SW 1271 (cell line): ENCODE results near the gene ARPC3.
"Not testable (repeated sequence)": the region's sequence is repeated elsewhere in the genome, so short reads cannot be mapped to it uniquely, and the experiment has no call there.

Source experiments
- DNase-seq, 2 experiments: peaks; one replicate each; lab custom pipeline; 2025; lab: John Stamatoyannopoulos, UW

Gene ARPC3

DNA sequence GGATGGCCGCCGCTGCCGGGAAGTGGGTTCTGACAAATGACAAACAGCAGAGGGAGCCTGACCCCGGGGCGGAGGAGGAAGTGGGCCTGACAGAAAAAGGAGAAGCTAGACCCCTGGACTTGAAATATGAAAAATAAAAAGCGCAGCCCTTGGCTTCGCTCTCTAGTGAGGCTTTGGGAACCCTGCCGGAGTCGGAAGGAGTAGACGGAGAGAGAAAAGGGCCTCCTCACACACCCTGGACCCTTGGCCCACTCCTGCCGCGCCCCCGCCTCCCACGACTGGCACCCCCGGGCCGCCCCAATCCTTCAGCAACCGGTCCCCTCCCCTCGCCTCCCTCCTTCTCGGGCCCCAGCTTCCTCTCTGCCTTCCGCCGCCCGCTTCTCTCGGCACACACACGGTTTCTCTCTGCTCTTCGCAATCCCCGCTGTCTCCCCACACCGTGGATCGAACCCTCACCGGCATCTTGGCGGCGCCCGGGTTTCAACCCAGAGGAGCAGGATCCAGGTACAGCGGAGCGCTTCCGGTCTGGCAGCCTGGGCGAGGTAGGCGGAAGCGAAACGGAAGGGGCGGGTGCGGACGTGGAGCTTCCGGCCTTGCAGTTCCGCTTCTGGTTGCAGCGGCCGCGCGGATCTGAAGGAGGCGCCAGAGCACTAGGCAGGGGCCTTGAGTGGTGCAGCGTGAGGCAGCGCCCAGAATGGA is at the start of gene ARPC3:
Gene ARPC3, minus strand, starts transcription at position 539 of the 699 bp plus-strand sequence. Its CDS starts 77 bp downstream, at position 462.
- DNase-seq = peak; percentile 81 to 93

DNA sequence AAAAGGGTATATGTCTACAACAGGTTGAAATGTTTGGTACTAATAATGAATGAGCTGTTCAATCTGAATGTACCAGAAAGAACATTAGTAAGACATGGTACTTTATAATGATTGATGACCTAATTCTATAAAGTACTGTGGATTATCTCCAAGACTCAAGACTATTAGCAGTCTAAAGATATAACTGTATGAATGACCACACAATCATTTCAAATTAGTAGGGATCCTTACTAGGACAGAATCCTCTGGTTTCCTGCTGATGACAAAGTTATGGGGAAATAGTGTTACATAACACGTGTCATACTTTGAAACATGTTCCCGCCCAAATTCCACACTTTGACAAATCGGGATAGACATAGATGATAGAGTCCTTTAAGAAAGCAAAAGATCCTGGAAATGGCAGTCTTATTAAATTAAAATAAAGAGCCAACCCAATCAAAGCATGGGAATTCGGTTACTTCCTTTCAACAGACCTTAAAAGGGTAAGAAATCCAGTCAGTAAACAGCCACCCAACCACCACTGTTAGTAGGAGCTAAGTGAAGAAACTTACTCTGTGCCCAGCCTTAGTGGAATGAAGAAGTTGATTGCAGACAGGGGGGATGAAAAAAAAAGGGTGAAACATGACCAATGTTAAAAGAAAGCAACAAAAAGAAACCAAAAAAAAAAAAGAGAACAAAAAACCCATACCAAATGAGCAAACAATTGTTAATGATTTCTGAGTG is 49.0 kb upstream of the ARPC3 start:
- DNase-seq = peak in 1 of 2 experiments; percentile 54

DNA sequence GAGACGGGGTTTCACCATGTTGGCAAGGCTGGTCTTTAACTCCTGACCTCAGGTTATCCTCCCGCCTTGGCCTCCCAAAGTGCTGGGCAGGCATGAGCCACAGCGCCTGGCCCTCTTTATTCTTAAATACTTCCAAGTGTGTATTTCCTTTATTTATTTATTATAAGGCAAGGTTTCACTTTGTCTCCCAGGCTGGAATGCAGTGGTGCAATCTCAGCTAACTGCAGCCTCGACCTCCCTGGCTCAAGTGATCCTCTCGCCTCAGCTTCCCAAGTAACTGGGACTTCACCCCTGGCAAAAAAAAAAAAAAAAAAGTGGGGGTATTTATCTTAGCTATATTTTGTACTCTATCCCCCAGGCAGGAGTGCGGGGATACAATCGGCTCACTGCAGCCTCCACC is 25.3 kb upstream of the ARPC3 start:
- no peak for DNase-seq

DNA sequence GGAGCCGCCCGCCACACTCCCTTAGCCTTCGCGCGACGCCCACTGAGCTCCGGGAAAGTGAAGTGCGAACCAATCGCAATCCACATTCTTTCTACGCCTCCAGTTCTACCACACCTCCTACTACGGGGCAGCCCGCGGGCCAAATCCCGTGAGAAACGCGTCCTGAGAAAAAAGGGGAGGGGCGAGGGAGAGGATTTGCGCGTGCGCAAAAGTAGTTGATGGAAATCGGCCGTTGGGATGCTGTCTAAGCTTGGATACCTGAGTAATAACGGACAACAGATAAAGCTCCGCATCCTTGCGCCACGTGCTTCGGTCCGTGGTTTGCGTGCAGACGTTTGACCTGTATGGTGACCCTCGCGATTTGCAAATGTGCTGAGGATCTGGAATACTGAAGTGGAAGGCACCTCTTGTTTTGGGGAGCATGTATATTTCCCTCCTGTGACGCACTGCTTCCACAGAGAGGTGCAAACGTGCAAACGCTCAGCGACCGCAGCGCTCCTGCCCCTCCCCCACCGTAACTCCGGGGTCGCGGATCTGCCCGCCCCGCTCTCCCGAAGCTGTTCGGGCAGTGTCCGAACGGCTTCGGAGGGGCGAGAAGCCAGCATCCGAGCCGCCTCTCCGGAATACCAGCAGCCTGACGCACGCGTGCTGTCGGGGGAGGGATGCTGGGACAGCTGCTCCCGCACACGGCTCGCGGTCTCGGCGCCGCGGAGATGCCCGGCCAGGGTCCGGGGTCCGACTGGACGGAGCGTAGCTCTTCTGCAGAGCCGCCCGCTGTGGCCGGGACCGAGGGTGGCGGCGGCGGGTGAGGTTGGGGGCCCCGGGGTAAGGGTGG is 18.3 kb upstream of the ARPC3 start, which contains the start of the genes FAM216A and GPN3:
Gene FAM216A, plus strand, starts transcription at position 632 of the 835 bp plus-strand sequence. Its CDS starts 31 bp downstream, at position 663.
Gene GPN3, minus strand, starts transcription at position 44 of the 835 bp plus-strand sequence. CDS start 54 bp downstream, outside the sequence.
- DNase-seq = peak; percentile 96 to 98

DNA sequence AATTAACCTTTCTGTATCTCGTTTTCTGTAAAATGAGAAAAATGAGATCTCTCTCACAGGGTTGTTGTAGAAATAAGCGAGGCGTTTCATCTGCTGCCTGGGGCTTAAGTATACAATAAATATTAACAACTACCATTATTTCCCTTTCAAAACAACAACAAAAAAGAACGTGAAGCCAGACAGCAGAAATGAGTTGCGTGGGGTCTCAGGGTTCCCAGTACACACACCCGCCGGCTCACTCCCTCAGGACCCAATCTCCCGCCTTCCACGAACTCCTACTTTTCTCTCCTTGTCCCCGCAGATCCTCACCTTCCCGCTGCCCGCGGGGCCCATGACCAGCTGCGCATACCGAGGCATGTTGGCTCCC is 17.7 kb upstream of the ARPC3 start:
- DNase-seq = no peak

DNA sequence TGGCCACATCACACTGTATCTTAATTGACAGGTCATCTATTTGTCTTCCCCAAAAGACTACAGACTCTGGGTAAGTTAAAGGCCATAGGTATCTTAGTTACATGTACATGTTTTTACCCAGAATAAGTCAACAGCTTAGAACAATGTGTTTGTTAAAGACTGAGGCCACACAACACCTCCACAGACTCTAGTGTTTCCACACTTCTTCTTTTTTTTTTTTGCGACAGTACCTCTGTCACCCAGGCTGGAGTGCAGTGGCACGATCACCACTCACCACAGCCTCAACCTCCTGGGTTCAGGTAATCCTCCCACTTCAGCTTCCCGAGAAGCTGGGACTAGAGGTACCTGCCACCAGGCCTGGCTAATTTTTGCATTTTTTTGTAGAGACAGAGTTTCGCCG is 16.7 kb upstream of the ARPC3 start:
- no peak for DNase-seq

DNA sequence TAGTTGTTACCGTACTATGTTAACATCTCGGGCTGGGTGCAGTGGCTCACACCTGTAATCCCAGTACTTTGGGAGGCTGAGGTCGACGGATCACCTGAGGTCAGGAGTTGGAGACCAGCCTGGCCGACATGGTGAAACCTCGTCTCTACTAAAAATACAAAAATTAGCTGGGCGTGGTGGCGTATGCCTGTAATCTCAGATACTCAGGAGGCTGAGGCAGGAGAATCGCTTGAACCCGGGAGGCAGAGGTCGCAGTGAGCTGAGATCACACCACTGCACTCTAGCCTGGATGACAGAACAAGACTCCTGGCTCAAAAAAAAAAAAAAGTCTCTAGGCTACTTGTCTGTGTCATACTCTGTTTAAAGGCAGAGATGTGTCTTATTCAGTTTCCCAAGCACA is 15.6 kb upstream of the ARPC3 start:
- DNase-seq = not testable (repeated sequence)

DNA sequence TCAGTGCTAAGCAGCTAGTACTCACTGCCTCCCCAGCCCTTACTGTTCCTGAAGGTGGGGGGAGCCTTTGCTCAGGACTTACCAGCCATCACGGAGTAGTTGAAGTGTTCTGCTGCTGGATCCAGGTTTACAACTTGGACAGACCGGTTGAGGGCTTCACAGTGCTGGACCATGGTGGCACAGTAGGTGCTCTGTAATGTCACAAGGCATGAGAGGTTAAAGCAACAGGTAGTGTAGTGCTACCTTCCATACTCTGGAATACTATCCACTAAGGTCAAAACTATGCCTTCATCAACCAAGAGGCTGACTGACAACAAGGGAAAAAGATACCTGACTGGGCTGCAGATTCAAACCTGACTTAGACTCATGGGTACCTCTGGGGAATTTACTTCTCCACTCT is 14.9 kb upstream of the ARPC3 start:
- DNase-seq = no peak

DNA sequence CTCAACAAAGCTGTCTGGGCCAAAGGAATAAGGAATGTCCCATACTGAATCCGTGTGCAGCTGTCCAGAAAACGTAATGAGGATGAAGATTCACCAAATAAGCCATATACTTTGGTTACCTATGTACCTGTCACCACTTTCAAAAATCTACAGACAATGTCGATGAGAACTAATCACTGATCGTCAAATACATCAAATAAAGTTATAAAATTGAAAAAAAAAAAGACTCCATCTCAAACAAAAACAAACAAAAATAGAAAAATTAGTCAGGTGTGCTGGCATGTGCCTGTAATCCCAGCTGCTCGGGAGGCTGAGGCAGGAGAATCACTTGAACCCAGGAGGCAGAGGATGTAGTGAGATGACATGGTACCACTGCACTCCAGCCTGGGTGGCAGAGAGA is 11.1 kb upstream of the ARPC3 start:
- DNase-seq = not testable (repeated sequence)

DNA sequence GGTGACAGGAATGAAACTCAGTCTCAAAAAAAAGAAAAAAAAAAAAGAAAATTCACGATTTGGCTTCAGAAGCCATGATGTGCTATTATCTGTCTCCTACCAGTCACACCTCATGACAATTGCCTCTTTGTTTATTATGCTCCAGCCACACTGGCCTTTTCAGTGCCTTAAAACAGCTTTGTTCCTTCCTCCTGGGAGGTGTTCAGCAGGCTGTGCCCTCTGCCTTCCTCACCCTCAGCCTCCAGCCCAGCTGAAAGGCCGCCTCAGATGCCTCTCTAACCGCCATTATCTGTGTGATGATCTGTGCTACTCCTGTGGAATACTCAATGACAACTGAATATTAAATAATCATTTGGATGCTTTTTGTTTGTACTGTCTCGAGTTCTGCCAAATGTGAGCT is 8.6 kb upstream of the ARPC3 start:
- DNase-seq = no peak

DNA sequence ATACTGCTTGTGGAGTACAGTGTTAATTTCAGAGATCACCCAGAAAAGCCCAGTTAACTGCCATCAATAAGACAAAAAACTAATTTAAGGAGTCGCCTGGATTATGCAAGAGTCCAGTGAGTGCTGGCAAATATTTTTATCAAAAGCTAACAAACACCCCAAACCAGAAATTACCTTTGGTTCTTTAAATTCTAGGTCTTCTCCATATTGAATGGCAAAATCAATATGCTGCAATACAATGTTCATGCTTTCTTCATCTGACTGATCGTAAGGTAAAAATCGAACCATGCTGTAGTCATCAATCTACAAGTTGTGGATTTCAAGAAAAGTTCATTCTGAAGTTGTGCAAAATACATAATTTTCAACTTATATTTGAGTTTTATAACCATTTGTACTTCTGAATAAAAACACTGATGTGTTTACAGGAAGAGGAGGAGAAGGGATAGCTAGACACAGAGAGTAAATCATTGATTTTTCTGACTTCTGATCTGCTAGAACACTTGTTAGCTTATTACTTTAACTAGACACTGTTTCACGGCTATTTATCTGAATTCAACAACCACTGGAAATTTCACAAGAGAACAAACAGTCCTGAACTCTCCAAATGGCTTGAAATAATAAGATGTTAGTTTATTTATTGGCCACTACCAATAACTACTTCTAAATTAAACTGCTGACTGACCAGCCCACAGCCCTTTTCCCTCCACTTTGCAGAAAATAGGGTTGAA is 3.6 kb upstream of the ARPC3 start:
- no peak for DNase-seq

DNA sequence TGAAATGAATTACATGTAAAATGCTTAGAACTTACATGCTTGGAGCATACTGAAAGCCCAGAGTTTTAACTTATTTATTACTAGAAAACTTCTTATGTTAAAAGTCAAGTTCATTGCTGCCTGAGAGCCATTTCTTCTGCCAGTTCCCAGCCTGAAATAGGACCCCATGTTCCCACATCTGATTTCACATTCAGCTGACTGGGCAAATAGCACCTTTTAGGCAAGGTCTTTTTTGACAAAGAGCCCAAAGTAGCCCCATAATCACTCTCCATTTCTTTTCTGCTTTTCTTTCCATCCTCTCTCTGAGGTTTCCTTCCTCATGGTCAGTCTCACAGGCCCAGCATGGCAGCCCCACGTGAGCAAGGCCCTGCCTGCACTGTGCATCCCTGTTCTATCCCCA is 1.1 kb upstream of the ARPC3 start:
- no peak for DNase-seq

DNA sequence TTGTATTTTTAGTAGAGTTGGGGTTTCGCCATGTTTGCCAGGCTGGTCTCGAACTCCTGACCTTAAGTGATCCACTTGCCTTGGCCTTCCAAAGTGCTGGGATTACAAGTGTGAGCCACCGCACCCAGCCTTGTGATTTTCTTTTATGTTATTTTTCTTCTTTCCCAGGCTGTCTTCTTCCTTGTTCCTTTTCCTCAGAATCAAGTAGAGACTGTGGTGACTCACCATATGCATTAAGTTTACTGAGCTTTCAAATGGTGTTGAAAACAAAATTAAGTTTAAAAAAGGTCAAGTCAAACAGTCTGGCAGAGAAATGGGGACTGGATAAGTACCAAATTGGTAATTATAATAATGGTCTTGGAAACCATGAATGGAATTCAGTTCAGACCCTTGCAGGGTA is 5.7 kb downstream of the ARPC3 start:
- no peak for DNase-seq

DNA sequence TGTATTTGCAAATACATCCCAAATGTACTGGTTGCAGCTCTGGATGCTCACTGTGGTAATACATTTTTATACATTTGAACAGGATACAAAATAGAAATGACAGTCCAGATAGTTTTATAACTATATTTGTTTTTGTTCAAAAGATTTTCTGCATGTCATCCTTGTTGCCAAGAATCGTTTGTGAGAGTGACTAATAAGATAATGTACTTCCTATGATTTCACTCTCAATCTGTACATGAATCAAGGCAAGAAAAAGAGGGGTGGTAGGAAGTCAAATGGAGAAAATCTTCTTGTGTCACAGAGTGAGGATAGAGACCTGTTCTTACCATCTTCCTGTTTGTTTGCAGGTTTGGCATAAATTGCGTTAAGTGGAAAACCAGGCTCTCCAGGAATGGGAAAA is 13.9 kb downstream of the ARPC3 start:
- DNase-seq = no peak

DNA sequence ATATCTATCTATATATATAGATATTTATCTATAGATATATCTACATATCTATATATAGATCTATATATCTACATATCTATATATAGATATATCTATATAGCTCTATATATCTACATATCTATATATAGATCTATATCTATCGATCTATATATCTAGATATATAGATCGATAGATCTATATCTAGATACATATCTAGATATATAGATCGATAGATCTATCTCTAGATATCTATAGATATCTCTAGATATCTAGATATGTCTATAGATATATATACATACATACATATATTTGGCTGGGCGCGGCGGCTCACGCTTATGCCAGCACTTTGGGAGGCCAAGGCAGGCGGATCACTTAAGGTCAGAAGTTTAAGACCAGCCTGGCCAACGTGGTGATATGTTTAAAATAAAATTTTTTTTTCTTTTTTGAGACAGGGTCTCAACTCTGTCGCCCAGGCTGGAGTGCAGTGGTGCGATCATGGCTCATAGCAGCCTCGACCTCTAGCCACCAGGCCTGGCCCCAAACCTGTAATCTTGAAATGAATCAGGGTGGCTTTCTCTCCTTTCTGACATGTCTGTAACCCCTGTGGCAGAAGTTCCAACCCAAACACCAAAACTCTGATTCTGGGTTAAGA is 18.1 kb downstream of the ARPC3 start:
- no peak for DNase-seq

DNA sequence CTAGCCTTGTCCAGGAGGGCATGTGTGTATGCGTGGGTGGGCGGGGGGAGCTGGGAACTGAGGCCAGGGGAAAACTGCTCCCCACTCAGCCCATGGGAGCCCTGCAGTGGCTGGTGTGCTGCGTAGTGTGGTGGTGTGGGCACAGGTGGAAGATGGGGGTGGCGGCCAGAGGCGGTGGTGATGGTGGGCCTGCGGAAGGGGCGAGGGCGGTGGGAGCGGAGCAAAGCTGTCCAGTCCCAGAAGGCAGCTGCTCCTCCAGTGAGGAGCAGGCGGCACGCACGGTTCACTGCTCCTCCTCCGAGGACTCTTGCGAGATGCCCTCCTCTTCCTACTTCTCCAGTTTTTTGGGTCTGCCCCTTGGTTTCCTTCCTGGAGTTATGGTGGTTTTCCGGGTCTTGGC is 20.5 kb downstream of the ARPC3 start:
- not testable (repeated sequence) for DNase-seq

DNA sequence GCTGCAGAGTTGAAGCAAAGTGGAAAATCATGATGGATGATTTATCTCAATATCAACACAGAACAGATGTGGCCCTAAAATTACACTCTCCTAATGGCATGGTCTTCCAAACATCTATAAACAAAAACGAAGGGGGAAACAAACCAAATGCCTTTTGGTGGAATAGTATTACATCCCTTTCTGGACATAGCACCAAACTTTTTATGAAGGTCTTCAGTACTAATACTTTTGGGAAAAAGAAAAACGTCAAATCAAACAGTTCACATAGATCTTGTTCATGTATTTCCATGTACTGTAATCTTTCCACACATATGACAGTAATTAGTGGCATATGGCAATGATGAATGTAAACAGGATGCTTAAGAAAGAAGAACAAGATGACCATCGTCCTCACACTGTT is 23.7 kb downstream of the ARPC3 start:
- DNase-seq = no peak

DNA sequence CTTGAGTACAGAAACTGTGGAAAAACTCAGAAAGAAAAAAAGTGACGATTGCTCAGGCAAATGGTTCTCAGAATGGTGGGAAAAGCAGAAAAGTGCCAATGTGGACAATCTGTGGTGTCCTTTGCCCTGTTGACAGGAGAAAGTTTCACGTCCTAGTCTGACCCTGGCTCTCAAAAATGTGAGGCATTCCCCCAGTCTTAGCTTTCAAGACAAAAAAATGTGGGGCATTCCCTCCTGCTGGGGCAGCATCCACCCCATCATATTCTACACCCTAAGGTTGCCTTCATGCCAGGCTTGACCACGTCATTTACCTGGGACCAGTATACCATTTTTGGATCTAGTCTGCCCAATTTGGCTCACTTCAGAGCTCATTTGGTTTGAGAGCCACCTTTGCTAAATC is 25.9 kb downstream of the ARPC3 start:
- DNase-seq = no peak

DNA sequence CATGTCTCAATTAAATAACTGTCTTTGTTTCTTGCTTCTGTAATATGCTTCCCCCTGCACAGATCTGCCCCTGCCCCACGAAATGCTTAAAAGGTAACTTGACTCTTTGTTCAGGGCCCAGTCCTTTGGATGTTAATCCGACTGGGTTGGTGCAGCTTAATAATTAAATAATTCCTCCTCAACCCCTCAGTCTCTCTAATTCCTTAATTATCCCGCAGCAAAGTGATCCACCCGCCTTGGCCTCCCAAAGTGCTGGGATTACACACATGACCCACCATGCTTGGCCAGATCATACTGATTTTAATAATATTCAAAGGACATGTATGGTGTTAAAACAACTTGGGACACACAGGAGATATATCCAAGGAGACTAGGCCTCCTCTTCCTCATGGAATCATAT is 28.4 kb downstream of the ARPC3 start:
- DNase-seq = no peak

DNA sequence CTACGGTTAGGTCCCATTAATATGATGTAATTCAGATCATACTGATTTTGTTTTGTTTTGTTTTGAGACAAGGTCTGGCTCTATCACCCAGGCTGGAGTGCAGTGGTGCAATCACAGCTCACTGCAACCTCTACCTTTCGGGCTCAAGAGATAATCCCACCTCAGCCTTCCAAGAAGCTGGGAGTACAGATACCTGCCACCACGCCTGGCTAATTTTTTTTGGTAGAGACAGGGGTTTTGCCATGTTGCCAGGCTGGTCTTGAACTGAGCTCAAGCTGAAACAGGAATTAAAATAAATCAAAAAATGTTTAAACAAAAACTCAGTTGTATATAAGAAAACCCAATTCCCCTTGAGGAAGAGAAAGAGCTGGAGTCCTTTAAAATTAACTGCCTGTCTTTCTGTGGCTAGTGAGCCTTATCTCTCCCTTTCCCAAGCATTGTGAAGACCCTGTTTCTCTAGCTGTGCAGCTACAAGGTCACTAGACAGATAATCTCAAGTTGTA is 28.9 kb downstream of the ARPC3 start:
- DNase-seq = no peak

DNA sequence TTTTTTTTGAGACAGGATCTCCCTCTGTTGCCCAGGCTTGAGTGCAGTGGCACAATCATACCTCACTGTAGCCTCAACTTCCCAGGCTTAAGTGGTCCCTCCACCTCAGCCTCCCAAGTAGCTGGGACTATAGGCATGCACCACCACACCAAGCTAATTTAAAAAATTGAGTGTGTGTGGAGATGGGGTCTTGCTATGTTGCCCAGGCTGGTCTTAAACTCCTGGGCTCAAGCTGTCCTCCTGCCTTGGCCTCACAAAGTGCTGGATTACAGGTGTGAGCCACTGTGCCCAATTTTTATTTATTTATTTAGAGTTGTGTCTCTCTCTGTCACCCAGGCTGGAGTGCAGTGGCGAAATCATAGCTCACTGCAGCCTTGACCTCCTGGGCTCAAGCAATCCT is 29.5 kb downstream of the ARPC3 start:
- not testable (repeated sequence) for DNase-seq
